Left ventricle myocardium superior (tissue), 1 donor: Measurements from ENCODE around the gene RAP2A. TPM values are rescaled to one million over a fixed set of nuclear protein-coding genes. Genes with fewer than 3 reads are reported as not detected.

Experiments used
- total RNA-seq: library from RNA; stranded (reverse); fragmentation: NEBNext Ultra II Directional; extraction: Animal tissue kit (Norgen Biotek cat#: 25700); gene quantifications from one replicate; pipeline ENCODE4 v1.2.1, GENCODE V29; 2021
- donor health status: DM: no; HTN: yes; CAD: no; lungs with severe emphysema.

The RAP2A gene
- total RNA-seq, 1 donor from 2014 or later: 15.5 TPM

Other genes with a start within 250 kb of the RAP2A start
- 66.7 TPM for gene MBNL2, start 211.8 kb upstream of the RAP2A start, total RNA-seq